Subcutaneous abdominal adipose tissue (tissue), 5 donors: ENCODE measurements around the gene HOXD3.

Source experiments
- H3K27ac ChIP-seq: one replicate; pipeline ENCODE4 v1.7.0; 2013; ENCODE audit warnings: low read depth, mild to moderate bottlenecking, inconsistent platforms, low read length, moderate library complexity
- H3K27me3 ChIP-seq, 5 donors: one replicate each; pipeline ENCODE4 v1.7.0; 2013; ENCODE audit warnings: low read length in 5 of 5, inconsistent platforms in 1 of 5; ENCODE audit not compliant: control insufficient read depth in 5 of 5, insufficient read depth in 4 of 5
- H3K36me3 ChIP-seq, 5 donors: one replicate each; pipeline ENCODE4 v1.7.0; 2013; ENCODE audit warnings: low read length in 5 of 5; ENCODE audit not compliant: control insufficient read depth in 5 of 5, insufficient read depth in 5 of 5
- H3K4me1 ChIP-seq, 5 donors: one replicate each; pipeline ENCODE4 v1.7.0; 2013; ENCODE audit warnings: low read length in 5 of 5, mild to moderate bottlenecking in 3 of 5, moderate library complexity in 1 of 5; ENCODE audit not compliant: control insufficient read depth in 5 of 5, insufficient read depth in 5 of 5
- H3K4me3 ChIP-seq, 5 donors: one replicate each; pipeline ENCODE4 v1.7.0; 2013; ENCODE audit warnings: low read length in 5 of 5, low read depth in 1 of 5
- H3K9ac ChIP-seq, 5 donors: one replicate each; pipeline ENCODE4 v1.7.0; 2013; ENCODE audit warnings: low read length in 5 of 5, mild to moderate bottlenecking in 4 of 5, moderate library complexity in 3 of 5
- H3K9me3 ChIP-seq, 5 donors: one replicate each; pipeline ENCODE4 v1.7.0; 2013; ENCODE audit warnings: low read length in 5 of 5; ENCODE audit not compliant: control insufficient read depth in 5 of 5
- donor health status: healthy.
- donor health status: healthy.
- donor health status: healthy.
- donor health status: healthy.
- donor health status: healthy.

The HOXD3 gene

GRCh38 chr2:176114120-176114929 lies 42.8 kb upstream of the HOXD3 start:
- peaks cover 0 to 17% (median 9%) of the 10 kb centered on the region in 5 donors for H3K4me1 ChIP-seq
- no peak overlapping the region for H3K4me3 ChIP-seq
- H3K27ac ChIP-seq: no peak overlapping the region
- H3K27me3 ChIP-seq: peaks cover 75 to 96% (median 88%) of the 10 kb centered on the region in 5 donors
- H3K9me3 ChIP-seq: no peaks in the 10 kb centered on the region
- H3K36me3 ChIP-seq: no peaks in the 10 kb centered on the region
- H3K9ac ChIP-seq: no peak overlapping the region

- Histone ChIP-seq H3K36me3 (no peaks in the 10 kb centered on the region), H3K27ac (no peak overlapping the region), H3K4me3 (no peak overlapping the region), H3K9me3 (no peaks in the 10 kb centered on the region), H3K4me1 (peaks cover 0 to 17% (median 9%) of the 10 kb centered on the region in 5 donors), H3K27me3 (peaks cover 75 to 96% (median 88%) of the 10 kb centered on the region in 5 donors), H3K9ac (no peak overlapping the region)
Measured at GRCh38 chr2:176114930-176115625, 42.0 kb upstream of the HOXD3 start.

GRCh38 chr2:176115883-176116813 lies 41.0 kb upstream of the HOXD3 start, which contains the start of gene HOXD10:
TSS of gene HOXD10 (plus strand) at chr2:176116778. CDS start at chr2:176116834, 56 bp downstream.
- Histone ChIP-seq H3K4me1 (peaks cover 0 to 16% (median 9%) of the 10 kb centered on the region in 5 donors), H3K9ac (no peak within 1 kb of the TSS), H3K27me3 (peaks cover 76 to 96% (median 88%) of the 10 kb centered on the region in 5 donors), H3K4me3 (peak within 1 kb of the TSS in 3 of 5 donors; percentile 32 to 48 (median 45)), H3K27ac (no peak within 1 kb of the TSS), H3K9me3 (no peaks in the 10 kb centered on the region), H3K36me3 (no peaks in the 10 kb centered on the region)

- H3K4me3 ChIP-seq: no peak overlapping the region
Measured at GRCh38 chr2:176117162-176117822, 39.8 kb upstream of the HOXD3 start.

GRCh38 chr2:176117823-176118371 lies 39.2 kb upstream of the HOXD3 start:
- Histone ChIP-seq H3K36me3 (no peaks in the 10 kb centered on the region), H3K4me1 (peaks cover 2 to 24% (median 22%) of the 10 kb centered on the region in 5 donors), H3K9ac (no peak overlapping the region), H3K9me3 (no peaks in the 10 kb centered on the region), H3K4me3 (peak overlapping the region in 1 of 5 donors; percentile 13), H3K27me3 (peaks cover 67 to 89% (median 73%) of the 10 kb centered on the region in 5 donors), H3K27ac (no peak overlapping the region)

More at GRCh38 chr2:176117162-176117822, 39.8 kb upstream of the HOXD3 start:
- Histone ChIP-seq H3K36me3 (no peaks in the 10 kb centered on the region), H3K9ac (no peak overlapping the region), H3K27me3 (peaks cover 73 to 92% (median 79%) of the 10 kb centered on the region in 5 donors), H3K4me1 (peaks cover 2 to 18% (median 16%) of the 10 kb centered on the region in 5 donors), H3K9me3 (no peaks in the 10 kb centered on the region), H3K27ac (no peak overlapping the region)

GRCh38 chr2:176118601-176119339 lies 38.3 kb upstream of the HOXD3 start:
- H3K27me3 ChIP-seq: peaks cover 67 to 91% (median 70%) of the 10 kb centered on the region in 5 donors
- peak overlapping the region in 1 of 5 donors; percentile 27 for H3K4me3 ChIP-seq
- peaks cover 2 to 31% (median 29%) of the 10 kb centered on the region in 5 donors for H3K4me1 ChIP-seq
- H3K9me3 ChIP-seq: no peaks in the 10 kb centered on the region
- no peak overlapping the region for H3K9ac ChIP-seq
- H3K27ac ChIP-seq: no peak overlapping the region
- H3K36me3 ChIP-seq: no peaks in the 10 kb centered on the region

- peaks cover 2 to 34% (median 30%) of the 10 kb centered on the region in 5 donors for H3K4me1 ChIP-seq
- H3K9me3 ChIP-seq: no peaks in the 10 kb centered on the region
- no peaks in the 10 kb centered on the region for H3K36me3 ChIP-seq
- H3K4me3 ChIP-seq: no peak overlapping the region
- H3K27ac ChIP-seq: no peak overlapping the region
- H3K27me3 ChIP-seq: peaks cover 53 to 88% (median 62%) of the 10 kb centered on the region in 5 donors
- no peak overlapping the region for H3K9ac ChIP-seq
Measured at GRCh38 chr2:176120364-176121189, 36.5 kb upstream of the HOXD3 start.
